HEK293 (cell line): ENCODE results near the gene ZBTB20.

Experiments
- CTCF ChIP-seq: fragments of 450-650 bp; formaldehyde crosslinking; IDR thresholded peaks from 2 replicates; pipeline ENCODE4 v1.5.1; 2016; ENCODE audit warnings: missing biosample characterization, missing genetic modification characterization
- PRDM1 ChIP-seq: fragments of 450-650 bp; formaldehyde crosslinking; IDR thresholded peaks from 2 replicates; pipeline ENCODE4; 2016; ENCODE audit warnings: missing biosample characterization, missing genetic modification characterization
- PRDM6 ChIP-seq: fragments of 450-650 bp; formaldehyde crosslinking; IDR thresholded peaks from 2 replicates; pipeline ENCODE4 v1.5.1; 2017; ENCODE audit warnings: missing biosample characterization, missing genetic modification characterization
- ZBTB7A ChIP-seq: fragments of 450-650 bp; formaldehyde crosslinking; IDR thresholded peaks from 2 replicates; pipeline ENCODE4 v1.5.1; 2016; ENCODE audit warnings: low read depth, missing biosample characterization, missing genetic modification characterization
- ZNF530 ChIP-seq: fragments of 450-650 bp; formaldehyde crosslinking; IDR thresholded peaks from 2 replicates; pipeline ENCODE4 v1.5.1; 2016; ENCODE audit warnings: low read depth, missing biosample characterization, missing genetic modification characterization
- ZNF701 ChIP-seq: fragments of 450-650 bp; formaldehyde crosslinking; IDR thresholded peaks from 2 replicates; pipeline ENCODE4 v1.5.1; 2016; ENCODE audit warnings: missing biosample characterization, missing genetic modification characterization
- TF ChIP-seq, protein P1 (sequence below): fragments of 450-650 bp; formaldehyde crosslinking; IDR thresholded peaks from 2 replicates; pipeline ENCODE4 v1.5.0; 2017; ENCODE audit warnings: missing biosample characterization, missing genetic modification characterization, borderline replicate concordance

DNA sequence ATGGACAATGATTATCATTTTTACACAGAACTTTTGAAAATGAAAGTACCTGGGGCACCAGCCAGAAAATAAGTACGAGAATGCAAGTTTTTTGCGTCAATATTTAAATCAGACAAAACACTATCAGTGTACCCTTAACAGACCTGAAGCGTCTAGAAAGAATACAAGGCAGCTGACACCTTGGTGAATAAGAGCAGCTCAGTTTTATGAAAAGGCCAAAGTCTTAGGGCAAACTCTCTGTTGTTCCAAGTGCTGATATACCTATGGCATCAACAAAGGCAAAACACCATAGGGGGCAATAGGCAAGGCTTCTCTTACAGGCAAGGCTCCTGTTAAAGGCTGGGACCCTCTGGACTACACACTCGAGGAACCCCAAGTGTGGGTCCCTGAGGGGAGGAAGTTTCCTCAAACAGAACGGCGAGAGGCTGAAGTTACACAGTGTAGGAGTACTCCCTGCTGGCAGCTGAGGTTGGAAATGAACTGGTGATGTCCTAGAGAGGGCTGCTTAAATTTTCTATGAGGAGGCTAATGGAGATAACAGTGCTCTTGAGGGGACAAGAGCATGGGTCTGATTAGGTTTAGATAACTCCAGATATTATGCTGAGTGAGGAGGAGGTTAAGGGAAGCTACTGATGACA is 562.2 kb downstream of the ZBTB20 start:
- TF ChIP-seq PRDM6 (tag by site-specific recombination) (no peak), CTCF (tag by site-specific recombination) (no peak), ZNF701 (tag by site-specific recombination) (no peak), ZBTB7A (no peak), ZNF530 (tag by site-specific recombination) (no peak), PRDM1 (tag by site-specific recombination) (no peak)
- TF ChIP-seq, protein P1, sequence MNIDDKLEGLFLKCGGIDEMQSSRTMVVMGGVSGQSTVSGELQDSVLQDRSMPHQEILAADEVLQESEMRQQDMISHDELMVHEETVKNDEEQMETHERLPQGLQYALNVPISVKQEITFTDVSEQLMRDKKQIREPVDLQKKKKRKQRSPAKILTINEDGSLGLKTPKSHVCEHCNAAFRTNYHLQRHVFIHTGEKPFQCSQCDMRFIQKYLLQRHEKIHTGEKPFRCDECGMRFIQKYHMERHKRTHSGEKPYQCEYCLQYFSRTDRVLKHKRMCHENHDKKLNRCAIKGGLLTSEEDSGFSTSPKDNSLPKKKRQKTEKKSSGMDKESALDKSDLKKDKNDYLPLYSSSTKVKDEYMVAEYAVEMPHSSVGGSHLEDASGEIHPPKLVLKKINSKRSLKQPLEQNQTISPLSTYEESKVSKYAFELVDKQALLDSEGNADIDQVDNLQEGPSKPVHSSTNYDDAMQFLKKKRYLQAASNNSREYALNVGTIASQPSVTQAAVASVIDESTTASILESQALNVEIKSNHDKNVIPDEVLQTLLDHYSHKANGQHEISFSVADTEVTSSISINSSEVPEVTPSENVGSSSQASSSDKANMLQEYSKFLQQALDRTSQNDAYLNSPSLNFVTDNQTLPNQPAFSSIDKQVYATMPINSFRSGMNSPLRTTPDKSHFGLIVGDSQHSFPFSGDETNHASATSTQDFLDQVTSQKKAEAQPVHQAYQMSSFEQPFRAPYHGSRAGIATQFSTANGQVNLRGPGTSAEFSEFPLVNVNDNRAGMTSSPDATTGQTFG, result no peak
